Mesenchymal stem cell (in vitro differentiated cells and primary cell): ENCODE data around the gene KCNMB1. TPM values are rescaled to one million over a fixed set of nuclear protein-coding genes. Genes with fewer than 3 reads are reported as not detected.

Source experiments
- DNase-seq: peaks from one replicate; pipeline ENCODE4 v3.0.0-alpha.2; 2013
- H2AFZ ChIP-seq: one replicate; pipeline ENCODE4 v1.6.1; 2013; ENCODE audit warnings: low read depth, mild to moderate bottlenecking, control low read depth, inconsistent platforms, low read length, moderate library complexity
- H2AK5ac ChIP-seq: 2 replicates; pipeline ENCODE4 v1.6.1; 2013; ENCODE audit warnings: low read length, moderate library complexity, mild to moderate bottlenecking, inconsistent platforms; ENCODE audit not compliant: severe bottlenecking
- H2BK120ac ChIP-seq: one replicate; pipeline ENCODE4 v1.6.1; 2013; ENCODE audit warnings: low read depth, mild to moderate bottlenecking, inconsistent platforms, low read length, moderate library complexity
- H2BK12ac ChIP-seq, 2 experiments: one replicate each; pipeline ENCODE4 v1.6.1; 2013; ENCODE audit warnings: inconsistent platforms in 2 of 2, low read length in 2 of 2, mild to moderate bottlenecking in 2 of 2, moderate library complexity in 2 of 2, control low read depth in 1 of 2
- H2BK15ac ChIP-seq: one replicate; pipeline ENCODE4 v1.6.1; 2013; ENCODE audit warnings: mild to moderate bottlenecking, low read depth, inconsistent platforms; ENCODE audit not compliant: poor library complexity, severe bottlenecking
- H2BK5ac ChIP-seq: 2 replicates; pipeline ENCODE4 v1.6.1; 2013; ENCODE audit warnings: low read depth, mild to moderate bottlenecking, low read length, control low read depth, inconsistent platforms; ENCODE audit not compliant: poor library complexity, severe bottlenecking
- H3K14ac ChIP-seq, 2 experiments: one replicate each; pipeline ENCODE4 v1.6.1; 2013; ENCODE audit warnings: inconsistent platforms in 2 of 2, low read length in 2 of 2, control low read depth in 1 of 2, mild to moderate bottlenecking in 1 of 2, moderate library complexity in 1 of 2
- H3K18ac ChIP-seq, 2 experiments: one replicate each; pipeline ENCODE4 v1.6.1; 2013; ENCODE audit warnings: inconsistent platforms in 2 of 2, low read length in 2 of 2, control low read depth in 1 of 2, low read depth in 1 of 2, mild to moderate bottlenecking in 1 of 2
- H3K23ac ChIP-seq, 2 experiments: one replicate each; pipeline ENCODE4 v1.6.1; 2013; ENCODE audit warnings: inconsistent platforms in 2 of 2, low read length in 2 of 2, mild to moderate bottlenecking in 2 of 2, moderate library complexity in 2 of 2, control low read depth in 1 of 2
- H3K27ac ChIP-seq: 2 replicates; pipeline ENCODE4 v1.5.1; 2013; ENCODE audit warnings: mild to moderate bottlenecking, moderate library complexity, low read length, control low read depth, inconsistent platforms; ENCODE audit not compliant: poor library complexity, severe bottlenecking
- H3K27me3 ChIP-seq, 2 experiments: 2 replicates each; pipeline versions ENCODE4 v1.6.1 to v1.7.0; 2013; ENCODE audit warnings: low read length in 2 of 2, mild to moderate bottlenecking in 2 of 2, moderate library complexity in 2 of 2, control low read depth in 1 of 2, inconsistent platforms in 1 of 2; ENCODE audit not compliant: control insufficient read depth in 1 of 2, insufficient read depth in 1 of 2
- H3K36me3 ChIP-seq, 2 experiments: 2 replicates each; pipeline versions ENCODE4 v1.6.1 to v1.7.0; 2013; ENCODE audit warnings: low read length in 2 of 2, control low read depth in 1 of 2, inconsistent platforms in 1 of 2, low read depth in 1 of 2, mild to moderate bottlenecking in 1 of 2; ENCODE audit not compliant: insufficient read depth in 2 of 2, control insufficient read depth in 1 of 2
- H3K4ac ChIP-seq, 2 experiments: one replicate each; pipeline ENCODE4 v1.6.1; 2013; ENCODE audit warnings: inconsistent platforms in 2 of 2, low read length in 2 of 2, mild to moderate bottlenecking in 2 of 2, moderate library complexity in 2 of 2, control low read depth in 1 of 2, low read depth in 1 of 2
- H3K4me1 ChIP-seq: 2 replicates; pipeline ENCODE4 v1.6.1; 2013; ENCODE audit warnings: low read depth, low read length, control low read depth; ENCODE audit not compliant: control insufficient read depth, insufficient read depth
- H3K4me2 ChIP-seq: 2 replicates; pipeline ENCODE4 v1.6.1; 2013; ENCODE audit warnings: low read length, mild to moderate bottlenecking, inconsistent platforms; ENCODE audit not compliant: poor library complexity, severe bottlenecking
- H3K4me3 ChIP-seq, 2 experiments: 2 replicates each; pipeline versions ENCODE4 v1.5.1 to v1.7.0; 2013; ENCODE audit warnings: low read length in 2 of 2, mild to moderate bottlenecking in 2 of 2, control low read depth in 1 of 2, low read depth in 1 of 2; ENCODE audit not compliant: insufficient read depth in 1 of 2
- H3K79me1 ChIP-seq: replicated peaks from 2 replicates; pipeline ENCODE4 v1.6.1; 2013; ENCODE audit warnings: mild to moderate bottlenecking, control low read depth, low read length, inconsistent platforms; ENCODE audit not compliant: poor library complexity, severe bottlenecking
- H3K9ac ChIP-seq: 2 replicates; pipeline ENCODE4 v1.7.0; 2013; ENCODE audit warnings: mild to moderate bottlenecking, low read length, moderate library complexity
- H3K9me3 ChIP-seq: 2 replicates; pipeline ENCODE4 v1.7.0; 2013; ENCODE audit warnings: mild to moderate bottlenecking, low read length; ENCODE audit not compliant: control insufficient read depth
- H4K8ac ChIP-seq: one replicate; pipeline ENCODE4 v1.6.1; 2013; ENCODE audit warnings: inconsistent platforms, mild to moderate bottlenecking, low read length, moderate library complexity
- H4K91ac ChIP-seq: one replicate; pipeline ENCODE4 v1.6.1; 2013; ENCODE audit warnings: mild to moderate bottlenecking, low read length, inconsistent platforms
- WGBS: methylation state at CpG from one replicate; pipeline ENCODE4 v1.1.7; 2013; ENCODE audit warnings: mixed read lengths; 5-methylcytosine and 5-hydroxymethylcytosine counted together
- polyA plus RNA-seq, 2 experiments: library from polyadenylated mRNA; stranded (reverse); fragments of 200-250 nt; gene quantifications; one replicate each; pipeline ENCODE4 v1.2.3, GENCODE V29; 2013

KCNMB1 gene, protein sequence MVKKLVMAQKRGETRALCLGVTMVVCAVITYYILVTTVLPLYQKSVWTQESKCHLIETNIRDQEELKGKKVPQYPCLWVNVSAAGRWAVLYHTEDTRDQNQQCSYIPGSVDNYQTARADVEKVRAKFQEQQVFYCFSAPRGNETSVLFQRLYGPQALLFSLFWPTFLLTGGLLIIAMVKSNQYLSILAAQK
- not detected for polyA plus RNA-seq (2013, experiment 1 of 2)
- polyA plus RNA-seq (2013, experiment 2 of 2) = not detected

DNA sequence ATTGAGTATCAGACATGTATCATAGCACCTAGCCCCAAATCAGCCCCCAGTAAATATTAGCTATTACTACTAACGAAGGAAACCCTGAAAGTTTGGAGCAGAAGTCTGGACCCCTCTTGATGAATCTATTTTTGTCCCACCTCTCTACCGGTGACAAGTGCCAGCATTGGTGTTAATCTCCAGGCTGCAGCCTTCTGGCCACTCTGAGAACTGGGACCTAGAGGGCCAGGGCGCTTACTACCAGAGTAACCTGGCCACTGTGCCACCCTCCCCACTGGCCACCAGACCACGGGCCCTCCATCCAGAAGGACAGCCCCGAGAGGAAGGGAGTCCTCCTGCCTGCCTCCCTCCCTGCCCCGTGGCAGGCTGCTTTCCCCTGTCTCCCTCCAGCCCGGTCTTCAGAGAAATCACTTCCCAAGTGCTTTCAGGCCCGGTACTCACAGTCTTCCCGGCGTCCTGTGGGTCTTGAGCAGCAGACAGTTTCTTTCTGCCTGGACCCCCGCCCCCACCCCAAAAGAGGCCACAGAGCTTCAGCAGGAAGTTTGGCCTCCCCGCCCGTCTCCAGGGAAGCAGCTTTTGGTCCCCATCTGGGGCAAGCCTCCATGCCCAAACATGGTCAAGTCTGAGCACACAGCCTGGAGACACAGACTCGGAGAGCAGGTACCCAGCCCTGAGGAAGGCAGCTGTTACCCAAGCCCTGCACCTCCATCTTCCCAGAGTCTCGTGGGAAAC, at the start of gene KCNMB1:
KCNMB1 (minus strand) TSS at position 550 of the 732 bp plus-strand sequence. CDS start 3,920 bp downstream, outside the sequence.
- Histone ChIP-seq H3K4me1 (peaks cover 4% of the 10 kb centered on the region), H3K36me3 (no peaks in the 10 kb centered on the region), H4K8ac (no peak within 1 kb of the TSS), H2AFZ (no peak within 1 kb of the TSS), H3K27me3 (peaks cover 57 to 60% of the 10 kb centered on the region in 2 experiments), H2BK15ac (no peak within 1 kb of the TSS), H3K14ac (no peak within 1 kb of the TSS), H3K27ac (no peak within 1 kb of the TSS), H3K4me2 (no peak within 1 kb of the TSS), H2BK5ac (no peak within 1 kb of the TSS), H2BK120ac (no peak within 1 kb of the TSS), H3K9me3 (no peaks in the 10 kb centered on the region), H2BK12ac (no peak within 1 kb of the TSS), H2AK5ac (no peak within 1 kb of the TSS), H3K79me1 (no peaks in the 10 kb centered on the region), H3K4ac (no peak within 1 kb of the TSS), H3K4me3 (no peak within 1 kb of the TSS), H3K9ac (no peak within 1 kb of the TSS), H4K91ac (no peak within 1 kb of the TSS), H3K23ac (no peak within 1 kb of the TSS), H3K18ac (no peak within 1 kb of the TSS)
- WGBS = 49% methylated on average over 15 of the region's 15 CpGs
- DNase-seq = no peak

DNA sequence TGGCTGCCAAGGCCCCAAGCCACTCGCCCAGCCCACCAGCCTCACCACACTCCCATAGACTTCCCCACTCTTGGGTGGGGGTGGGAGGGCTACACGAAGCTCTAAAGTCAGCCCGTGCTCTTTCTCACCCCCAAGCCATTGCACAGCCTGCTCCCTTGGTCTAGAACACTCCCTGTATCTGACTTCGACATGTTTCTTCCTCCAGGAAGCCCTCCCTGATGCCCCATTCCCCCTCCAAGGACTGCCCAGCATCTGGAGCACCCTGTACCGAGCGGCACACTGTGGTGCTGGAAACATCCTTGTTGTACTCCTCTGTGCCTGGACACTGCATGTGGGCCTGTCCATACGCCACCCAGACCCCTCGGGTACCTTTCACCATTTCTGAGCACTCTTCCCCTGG, 49.4 kb upstream of the KCNMB1 start:
- H3K9me3 ChIP-seq = no peaks in the 10 kb centered on the region
- no peak overlapping the region for H3K9ac ChIP-seq
- H3K14ac ChIP-seq = no peak overlapping the region
- WGBS = 83% methylated on average over 8 of the region's 8 CpGs
- H3K4me2 ChIP-seq = no peak overlapping the region
- peaks cover 0 to 46% of the 10 kb centered on the region in 2 experiments for H3K27me3 ChIP-seq
- H3K4me3 ChIP-seq = no peak overlapping the region
- no peak overlapping the region for H4K91ac ChIP-seq
- H2BK12ac ChIP-seq = no peak overlapping the region
- no peak overlapping the region for H3K23ac ChIP-seq
- H3K36me3 ChIP-seq = no peaks in the 10 kb centered on the region
- no peak overlapping the region for H3K27ac ChIP-seq
- H3K4me1 ChIP-seq = peaks cover 13% of the 10 kb centered on the region
- no peak overlapping the region for H2AFZ ChIP-seq
- no peaks in the 10 kb centered on the region for H3K79me1 ChIP-seq
- no peak overlapping the region for H2BK120ac ChIP-seq
- no peak overlapping the region for H2AK5ac ChIP-seq
- H3K18ac ChIP-seq = no peak overlapping the region
- H2BK15ac ChIP-seq = no peak overlapping the region
- no peak overlapping the region for H4K8ac ChIP-seq
- no peak overlapping the region for H2BK5ac ChIP-seq
- no peak overlapping the region for H3K4ac ChIP-seq
- no peak for DNase-seq

DNA sequence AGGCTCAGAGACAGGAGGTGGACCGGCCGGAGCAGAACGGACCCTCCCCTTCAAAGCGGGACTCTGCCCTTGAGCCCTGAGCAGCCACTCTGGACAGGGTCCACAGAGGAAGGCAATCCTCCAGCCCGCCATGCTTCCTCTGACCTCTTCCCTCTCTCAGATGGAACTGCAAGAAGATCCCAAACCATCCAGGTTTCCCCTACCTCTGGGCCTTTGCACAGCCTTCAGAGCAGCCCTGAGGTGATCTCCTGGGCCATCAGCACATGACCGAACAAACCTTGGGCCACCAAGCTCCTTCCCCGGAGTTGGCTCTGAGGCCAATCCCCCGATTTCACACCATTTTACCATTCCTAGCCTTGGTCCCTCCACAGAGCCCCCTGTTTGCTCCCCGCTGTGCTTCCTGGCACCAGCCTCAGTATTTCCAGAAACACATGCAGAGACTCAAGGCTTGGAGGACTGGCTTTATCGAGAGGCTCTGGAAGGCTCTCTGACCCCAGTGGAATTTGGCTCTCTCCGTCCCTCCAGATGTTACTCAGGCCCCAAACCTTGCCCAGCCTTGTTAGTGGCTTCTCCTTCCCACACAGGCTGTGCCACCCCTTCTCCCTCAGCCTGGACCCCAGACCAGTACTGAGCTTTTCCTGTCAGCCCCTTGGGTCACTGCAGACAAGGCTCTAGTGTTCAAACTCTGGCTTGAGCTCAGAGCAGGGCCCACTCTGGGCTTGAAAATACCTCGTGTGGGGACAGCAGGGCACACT, 48.6 kb upstream of the KCNMB1 start:
- H3K36me3 ChIP-seq = no peaks in the 10 kb centered on the region
- 93% methylated on average over 12 of the region's 12 CpGs for WGBS
- H2BK120ac ChIP-seq = no peak overlapping the region

DNA sequence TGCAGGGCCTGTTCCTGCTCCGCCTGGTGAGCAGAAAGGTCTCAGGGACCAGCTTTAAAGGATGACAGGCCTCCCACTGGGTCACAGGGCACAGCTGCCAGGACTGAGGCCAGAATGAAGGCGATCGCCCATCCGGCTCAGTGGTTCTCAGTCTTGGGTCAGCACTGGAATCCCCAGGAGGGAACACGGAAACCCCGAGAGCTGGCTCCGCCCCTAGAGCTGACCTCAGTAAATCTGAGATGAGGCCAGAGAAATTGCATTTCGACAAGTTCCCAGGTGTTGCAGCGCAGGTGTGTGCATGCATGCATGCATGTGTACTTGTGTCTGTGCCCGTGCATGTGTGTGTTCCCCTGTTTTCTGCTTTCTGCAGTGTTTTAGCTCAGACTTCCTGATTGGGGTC, 47.2 kb upstream of the KCNMB1 start:
- Histone ChIP-seq H2BK15ac (no peak overlapping the region), H2BK5ac (no peak overlapping the region), H3K4me2 (no peak overlapping the region), H3K4me3 (no peak overlapping the region), H3K18ac (no peak overlapping the region), H4K8ac (no peak overlapping the region), H2AFZ (no peak overlapping the region), H3K14ac (peak overlapping the region in 1 of 2 experiments; percentile 46), H3K23ac (no peak overlapping the region), H3K9ac (no peak overlapping the region), H3K27me3 (peaks cover 5 to 61% of the 10 kb centered on the region in 2 experiments), H3K9me3 (no peaks in the 10 kb centered on the region), H3K79me1 (no peaks in the 10 kb centered on the region), H3K27ac (no peak overlapping the region), H2BK12ac (no peak overlapping the region), H2AK5ac (no peak overlapping the region), H3K36me3 (no peaks in the 10 kb centered on the region), H2BK120ac (no peak overlapping the region), H3K4me1 (peaks cover 12% of the 10 kb centered on the region), H4K91ac (no peak overlapping the region), H3K4ac (no peak overlapping the region)
- no peak for DNase-seq
- 91% methylated on average over 10 of the region's 10 CpGs for WGBS

More for the DNA sequence above, 48.6 kb upstream of the KCNMB1 start:
- H3K4me1 ChIP-seq = peaks cover 12% of the 10 kb centered on the region
- no peak overlapping the region for H3K4me2 ChIP-seq
- no peak overlapping the region for H3K27ac ChIP-seq
- H2AK5ac ChIP-seq = no peak overlapping the region
- no peak overlapping the region for H3K14ac ChIP-seq
- no peak overlapping the region for H4K91ac ChIP-seq
- no peaks in the 10 kb centered on the region for H3K9me3 ChIP-seq
- no peaks in the 10 kb centered on the region for H3K79me1 ChIP-seq
- H2AFZ ChIP-seq = no peak overlapping the region
- no peak overlapping the region for H4K8ac ChIP-seq
- H3K23ac ChIP-seq = no peak overlapping the region
- H2BK12ac ChIP-seq = no peak overlapping the region
- no peak overlapping the region for H3K4ac ChIP-seq
- no peak overlapping the region for H3K9ac ChIP-seq
- no peak for DNase-seq
- H3K27me3 ChIP-seq = peaks cover 0 to 47% of the 10 kb centered on the region in 2 experiments
- H3K18ac ChIP-seq = no peak overlapping the region
- H2BK15ac ChIP-seq = no peak overlapping the region
- H2BK5ac ChIP-seq = no peak overlapping the region
- no peak overlapping the region for H3K4me3 ChIP-seq
